SHP77 treated with DMSO at 0.1 percent for 48 hours (cell line): ENCODE data around the gene SDF4.
"Not testable (repeated sequence)": the region's sequence is repeated elsewhere in the genome, so short reads cannot be mapped to it uniquely, and the experiment has no call there.

ENCODE experiments used
- DNase-seq: peaks from one replicate; lab custom pipeline; 2025; lab: John Stamatoyannopoulos, UW

The SDF4 gene

DNA sequence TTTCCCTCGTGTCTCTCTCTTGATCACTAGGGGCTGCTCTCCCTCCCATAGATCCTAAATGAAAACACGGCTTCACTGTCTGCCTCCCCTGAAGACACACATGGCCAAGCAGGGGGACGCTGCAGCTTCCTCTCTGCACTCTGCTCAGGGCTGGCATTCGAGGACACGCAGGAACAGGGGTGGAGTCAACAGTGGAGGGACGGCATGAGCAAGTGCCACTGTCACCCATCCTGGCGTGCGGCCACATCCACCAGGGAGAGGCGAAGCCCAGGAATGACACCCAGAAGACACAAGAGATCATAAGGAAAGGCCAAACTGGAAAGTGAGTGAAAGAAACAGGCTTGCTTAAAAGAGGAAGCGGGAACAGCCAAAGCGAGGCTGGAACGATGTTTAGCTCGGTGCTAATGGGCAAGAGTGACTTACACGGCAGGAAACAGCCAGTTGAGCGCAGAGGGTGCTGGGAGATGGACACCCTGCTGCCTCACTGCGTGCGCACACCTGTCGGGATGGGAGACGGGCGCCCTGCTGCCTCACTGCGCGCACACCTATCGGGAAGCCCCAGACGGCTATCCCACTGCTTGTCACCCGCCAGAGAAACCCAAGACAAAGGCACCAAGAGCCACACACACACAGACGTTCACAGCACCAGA lies 28.3 kb upstream of the SDF4 start:
- no peak for DNase-seq

DNA sequence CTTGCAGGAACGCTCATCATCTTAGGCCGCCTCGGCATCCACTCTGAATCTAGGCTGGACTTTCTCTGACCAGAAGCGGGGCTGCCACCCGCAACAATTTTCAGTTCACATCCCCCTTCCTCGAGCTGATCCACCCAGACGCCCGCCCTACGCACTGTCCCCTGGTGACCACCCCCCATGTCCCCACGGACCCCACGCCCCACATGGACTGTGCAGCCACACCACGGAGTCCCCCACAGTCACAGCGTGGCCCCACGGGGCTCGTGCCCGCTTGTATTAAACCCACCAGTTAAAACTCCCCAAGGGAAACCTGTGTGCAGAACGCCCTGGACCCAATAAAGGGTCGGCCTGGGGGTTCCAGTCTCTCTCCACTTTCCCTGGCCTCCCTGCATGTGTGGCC lies 27.7 kb upstream of the SDF4 start:
- DNase-seq, result no peak

DNA sequence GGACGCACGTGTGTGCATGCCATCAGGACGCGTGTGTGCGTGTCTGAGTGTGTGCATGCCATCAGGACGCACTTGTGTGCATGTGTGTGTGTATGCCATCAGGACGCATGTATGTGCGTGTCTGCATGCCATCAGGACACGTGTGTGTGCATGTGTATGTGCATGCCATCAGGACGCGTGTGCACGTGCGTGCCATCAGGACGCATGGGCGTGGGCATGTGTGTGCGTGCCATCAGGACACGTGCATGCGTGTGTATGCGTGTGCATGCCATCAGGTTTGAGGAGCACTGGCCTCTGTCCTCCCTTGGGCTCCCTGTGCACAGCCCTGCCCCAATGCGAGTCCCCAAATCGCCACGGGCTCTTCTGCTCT lies 27.3 kb upstream of the SDF4 start:
- DNase-seq, result no peak

DNA sequence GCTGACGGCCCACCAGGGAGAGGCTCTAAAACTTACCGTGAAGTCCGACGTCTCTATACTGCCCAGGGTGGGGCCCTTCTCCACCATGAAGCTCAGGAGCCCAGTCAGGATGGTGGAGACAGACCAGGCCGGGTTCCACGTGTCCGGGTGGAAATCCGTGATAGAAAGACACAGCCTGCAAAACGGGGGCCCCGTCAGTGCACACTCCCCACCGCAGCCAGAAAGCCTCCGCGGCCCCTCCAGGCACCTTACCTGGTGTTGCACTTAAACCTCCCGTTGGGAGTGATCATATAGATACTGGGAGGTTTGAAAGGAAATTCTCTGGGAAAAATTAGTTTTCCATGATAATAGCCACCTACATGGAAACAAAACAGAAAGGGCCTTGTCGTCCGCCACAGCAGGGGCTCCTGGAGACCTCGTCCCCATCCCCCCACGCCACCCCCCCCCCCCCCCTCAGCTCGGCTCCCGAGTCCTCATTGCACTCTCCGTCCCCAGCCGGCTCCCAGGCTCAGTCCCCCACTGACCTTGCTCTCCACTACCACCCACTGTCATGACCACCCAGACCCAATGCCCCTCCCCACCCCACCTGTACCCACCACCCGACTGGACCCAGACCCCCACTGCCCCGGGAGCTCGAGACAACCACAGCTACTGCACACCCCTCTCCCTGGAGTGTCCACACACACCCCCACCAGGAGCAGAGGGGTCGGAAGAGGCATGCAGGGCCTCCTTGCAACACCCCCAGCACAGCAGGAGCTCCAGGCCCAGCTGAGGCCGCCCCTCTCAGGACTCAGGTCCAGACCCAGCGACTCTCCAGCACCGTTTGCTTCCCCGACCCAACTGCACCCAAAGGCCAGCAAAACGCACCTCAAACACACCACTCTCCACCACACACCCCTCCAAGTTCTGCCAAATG lies 25.4 kb upstream of the SDF4 start:
- no peak for DNase-seq

DNA sequence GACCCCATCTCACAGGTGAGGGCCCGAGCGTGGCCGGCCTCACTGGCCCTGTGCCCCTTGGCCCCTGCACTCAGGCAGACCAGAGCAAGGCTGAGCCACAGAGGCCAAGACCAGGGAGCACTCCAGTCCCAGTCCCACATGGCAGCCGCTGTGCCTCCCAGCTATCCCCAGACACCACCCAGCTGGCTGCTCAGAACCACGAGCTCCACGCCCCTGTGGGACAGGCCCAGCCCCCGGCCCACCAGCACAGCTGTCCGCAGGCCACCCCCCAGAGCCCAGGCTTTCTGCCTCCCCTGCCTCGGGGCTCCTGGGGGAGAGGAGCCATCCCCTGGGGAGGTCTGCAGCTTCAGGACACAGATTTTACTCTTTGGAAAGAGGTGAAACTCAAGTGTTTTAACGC lies 23.8 kb upstream of the SDF4 start:
- DNase-seq, result no peak

DNA sequence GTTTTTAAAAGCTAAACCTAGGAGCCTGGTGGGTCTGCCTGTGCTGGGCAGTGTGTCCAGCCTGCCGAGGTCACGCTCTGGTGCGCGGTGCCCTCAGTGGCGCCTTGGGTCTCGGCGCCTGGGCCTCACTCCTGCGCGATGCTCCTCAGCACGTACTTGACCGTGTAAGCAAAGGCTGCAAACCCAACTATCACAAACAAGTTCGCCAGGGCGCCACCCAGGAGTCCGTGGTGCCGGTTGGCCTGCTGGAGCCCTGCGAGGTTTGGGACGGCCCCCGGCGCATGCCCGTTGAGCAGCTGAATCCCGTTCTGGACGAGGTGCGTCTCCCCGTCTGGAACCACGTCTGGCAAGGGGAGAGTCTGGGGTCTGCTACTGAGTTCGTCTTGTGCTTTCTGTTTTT lies 23.3 kb upstream of the SDF4 start:
- DNase-seq, result no peak

DNA sequence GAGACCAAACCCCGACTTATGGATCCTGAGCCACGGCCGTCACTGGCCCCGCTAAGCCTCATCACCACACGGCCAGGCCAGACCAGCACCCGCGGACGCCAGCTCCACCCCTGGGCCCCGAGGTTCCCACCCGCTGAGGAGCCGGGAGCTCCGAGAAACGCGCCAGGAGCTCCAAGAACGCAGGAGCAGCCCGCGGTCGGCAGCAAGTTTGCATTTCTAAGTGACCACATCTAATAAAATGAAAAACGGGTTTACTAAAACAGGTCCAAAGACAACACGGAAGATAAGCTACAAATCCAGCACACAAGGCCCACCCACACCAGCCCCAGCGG lies 22.8 kb upstream of the SDF4 start:
- DNase-seq, result no peak

DNA sequence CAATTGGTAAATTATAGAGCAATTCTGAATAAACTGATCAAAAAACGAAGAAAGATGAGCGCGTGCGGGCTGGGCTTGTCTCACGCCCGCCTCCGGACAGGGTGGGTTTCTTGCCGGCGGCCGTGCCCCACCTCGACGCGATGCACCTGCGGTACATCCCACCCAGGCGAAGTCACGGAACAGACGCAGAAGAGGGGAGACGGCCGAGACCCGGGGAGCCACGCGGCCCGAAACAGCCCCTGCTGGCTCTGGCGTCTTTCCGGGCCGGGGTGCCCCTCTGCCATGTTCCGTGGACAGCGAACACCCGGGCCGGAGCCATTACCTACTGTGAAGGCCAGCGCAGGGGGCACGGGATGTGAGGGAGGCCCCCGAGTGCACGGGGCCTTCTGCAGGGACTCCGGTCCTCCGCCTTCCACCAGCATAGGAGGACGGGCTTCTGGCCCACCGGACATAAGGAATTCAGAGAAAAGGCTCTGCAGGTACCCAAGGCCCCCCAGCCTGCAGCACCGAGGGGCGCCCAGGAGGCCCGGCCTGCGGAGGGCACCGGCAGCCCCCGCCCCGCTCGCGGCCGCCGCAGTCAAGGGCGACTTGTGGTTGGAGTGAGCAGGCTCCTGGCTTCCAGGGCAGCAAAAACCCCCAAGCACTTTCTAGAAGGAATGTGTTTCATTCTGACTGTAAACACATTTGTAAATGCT lies 22.3 kb upstream of the SDF4 start:
- no peak for DNase-seq

DNA sequence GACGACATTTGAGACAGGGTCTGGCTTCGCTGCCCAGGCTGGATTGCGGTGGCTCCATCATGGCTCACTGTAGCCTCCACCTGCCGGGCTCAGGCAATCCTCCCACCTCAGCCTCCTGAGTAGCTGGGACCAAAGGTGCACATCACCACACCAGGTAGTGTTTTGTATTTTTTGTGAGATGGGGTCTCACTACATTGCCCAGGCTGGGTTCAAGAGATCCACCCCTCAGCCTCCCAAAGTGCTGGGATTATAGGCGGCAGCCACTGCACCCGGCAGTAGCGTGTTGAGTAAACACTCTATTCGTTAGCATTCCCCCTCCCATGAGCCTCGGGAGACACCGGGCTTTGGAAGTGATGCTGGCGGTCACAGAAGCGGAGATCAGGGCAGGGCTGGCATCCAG lies 21.5 kb upstream of the SDF4 start:
- DNase-seq, result no peak

DNA sequence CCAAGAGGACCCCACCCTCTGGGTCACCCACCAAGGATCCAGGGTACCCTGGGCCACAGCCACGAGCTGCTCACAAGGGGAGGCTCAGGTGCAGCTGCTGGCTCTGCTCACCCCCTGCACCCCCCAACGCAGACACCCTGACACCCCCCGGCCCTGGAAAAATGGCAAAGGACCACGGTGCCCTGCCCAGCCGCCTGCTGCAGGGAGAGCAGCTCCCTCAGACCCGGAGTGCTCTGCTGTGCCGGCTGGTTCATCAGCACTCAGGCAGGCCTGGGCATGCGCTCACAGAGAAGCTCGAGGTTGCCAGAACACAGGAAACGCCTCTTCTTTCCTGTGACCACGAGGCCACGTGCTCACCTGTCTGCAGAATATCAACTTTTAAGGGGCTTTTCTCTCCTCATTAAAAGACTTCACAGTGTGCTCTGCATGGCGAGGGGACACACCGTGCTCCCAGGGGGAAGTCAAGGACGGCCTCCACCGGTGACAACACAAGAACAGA lies 19.0 kb upstream of the SDF4 start:
- DNase-seq, result no peak

DNA sequence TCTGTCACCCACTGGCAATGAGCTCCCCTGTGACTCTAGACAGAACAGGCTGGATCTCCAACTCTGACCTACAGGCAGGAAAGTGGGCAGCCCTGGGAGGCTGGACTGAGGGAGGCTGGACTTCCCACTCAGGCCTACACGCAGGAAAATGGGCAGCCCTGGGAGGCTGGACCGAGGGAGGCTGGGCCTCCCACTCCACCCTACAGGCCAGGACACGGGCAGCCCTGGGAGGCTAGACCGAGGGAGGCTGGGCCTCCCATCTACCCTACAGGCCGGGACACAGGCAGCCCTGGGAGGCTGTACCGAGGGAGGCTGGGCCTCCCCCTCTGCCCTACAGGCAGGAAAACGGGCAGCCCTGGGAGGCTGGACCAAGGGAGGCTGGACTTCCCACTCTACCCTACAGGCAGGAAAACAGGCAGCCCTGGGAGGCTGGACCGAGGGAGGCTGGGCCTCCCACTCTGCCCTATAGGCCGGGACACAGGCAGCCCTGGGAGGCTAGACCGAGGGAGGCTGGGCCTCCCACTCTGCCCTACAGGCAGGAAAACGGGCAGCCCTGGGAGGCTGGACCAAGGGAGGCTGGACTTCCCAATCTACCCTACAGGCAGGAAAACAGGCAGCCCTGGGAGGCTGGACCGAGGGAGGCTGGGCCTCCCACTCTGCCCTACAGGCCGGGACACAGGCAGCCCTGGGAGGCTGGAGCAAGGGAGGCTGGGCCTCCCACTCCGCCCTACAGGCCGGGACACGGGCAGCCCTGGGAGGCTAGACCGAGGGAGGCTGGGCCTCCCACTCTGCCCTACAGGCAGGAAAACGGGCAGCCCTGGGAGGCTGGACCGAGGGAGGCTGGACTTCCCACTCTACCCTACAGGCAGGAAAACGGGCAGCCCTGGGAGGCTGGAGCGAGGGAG lies 16.5 kb upstream of the SDF4 start:
- DNase-seq, result not testable (repeated sequence)

DNA sequence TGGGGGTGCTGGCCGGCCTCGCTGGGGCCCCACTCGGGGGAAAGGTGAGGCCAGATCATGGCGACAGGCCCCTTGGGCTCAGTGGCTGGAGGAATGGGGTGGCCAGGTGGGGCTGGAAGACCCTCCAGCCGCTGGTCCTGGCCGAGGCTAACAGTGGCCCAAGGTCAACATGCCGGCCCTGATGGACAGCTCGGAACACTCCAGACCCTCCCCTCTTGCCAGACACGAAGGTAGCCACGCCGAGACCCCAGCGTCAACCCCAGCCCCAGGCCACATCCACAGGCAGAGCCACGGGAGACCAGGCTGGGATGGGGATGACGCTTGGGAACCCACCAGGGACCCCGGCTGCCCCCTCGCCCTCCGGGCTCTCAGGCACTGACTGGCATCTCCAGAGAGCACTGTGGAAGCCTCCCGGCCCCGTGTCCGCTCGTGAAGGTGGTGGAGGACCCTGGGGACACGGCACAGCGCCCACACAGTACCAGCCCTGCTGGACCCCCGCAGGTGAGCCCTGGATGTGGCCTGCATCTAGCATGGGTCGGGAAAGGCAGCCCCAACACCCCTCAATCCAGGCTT lies 15.6 kb upstream of the SDF4 start:
- DNase-seq, result no peak

DNA sequence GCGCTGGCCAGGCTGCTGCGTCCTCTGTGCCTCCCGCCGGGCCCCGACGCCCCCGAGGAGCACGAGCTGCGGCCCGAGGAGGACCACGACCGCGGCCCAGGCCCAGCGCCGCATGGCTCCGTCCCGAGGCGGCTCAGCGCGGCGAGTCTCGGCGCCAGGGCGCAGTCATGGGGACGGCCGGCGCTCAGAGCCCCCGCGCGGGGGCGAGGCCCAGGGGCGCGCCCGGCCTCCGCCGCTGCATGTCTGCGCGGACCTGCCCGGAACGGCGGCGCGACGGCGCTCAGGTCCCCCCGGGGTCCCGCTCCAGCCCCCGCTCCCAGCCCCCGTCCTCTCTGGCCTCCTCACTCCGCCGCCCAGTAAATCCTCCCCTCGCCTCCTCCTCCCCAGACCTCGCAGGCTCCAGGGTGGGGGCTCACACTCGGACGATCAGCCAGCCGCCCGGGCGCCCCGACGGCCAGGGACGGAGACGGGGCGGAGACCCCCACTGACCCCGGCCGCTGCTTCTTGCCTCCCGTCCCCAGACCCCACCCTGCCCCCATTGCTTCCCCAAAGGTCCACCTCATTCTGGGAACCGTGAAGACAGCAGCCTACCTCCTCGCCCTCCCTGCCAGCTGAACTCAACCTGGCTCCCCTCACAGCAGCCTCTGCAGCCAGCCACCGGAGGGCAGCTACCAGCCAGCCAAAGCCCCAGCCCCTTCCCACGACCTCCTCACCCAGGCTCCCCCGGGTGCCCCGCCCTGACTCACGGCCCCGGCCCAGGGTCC lies 15.0 kb upstream of the SDF4 start, which contains the start of gene C1QTNF12:
TSS of gene C1QTNF12 (minus strand) at position 146 of the 764 bp plus-strand sequence. CDS start at position 114, 32 bp downstream.
- no peak for DNase-seq

DNA sequence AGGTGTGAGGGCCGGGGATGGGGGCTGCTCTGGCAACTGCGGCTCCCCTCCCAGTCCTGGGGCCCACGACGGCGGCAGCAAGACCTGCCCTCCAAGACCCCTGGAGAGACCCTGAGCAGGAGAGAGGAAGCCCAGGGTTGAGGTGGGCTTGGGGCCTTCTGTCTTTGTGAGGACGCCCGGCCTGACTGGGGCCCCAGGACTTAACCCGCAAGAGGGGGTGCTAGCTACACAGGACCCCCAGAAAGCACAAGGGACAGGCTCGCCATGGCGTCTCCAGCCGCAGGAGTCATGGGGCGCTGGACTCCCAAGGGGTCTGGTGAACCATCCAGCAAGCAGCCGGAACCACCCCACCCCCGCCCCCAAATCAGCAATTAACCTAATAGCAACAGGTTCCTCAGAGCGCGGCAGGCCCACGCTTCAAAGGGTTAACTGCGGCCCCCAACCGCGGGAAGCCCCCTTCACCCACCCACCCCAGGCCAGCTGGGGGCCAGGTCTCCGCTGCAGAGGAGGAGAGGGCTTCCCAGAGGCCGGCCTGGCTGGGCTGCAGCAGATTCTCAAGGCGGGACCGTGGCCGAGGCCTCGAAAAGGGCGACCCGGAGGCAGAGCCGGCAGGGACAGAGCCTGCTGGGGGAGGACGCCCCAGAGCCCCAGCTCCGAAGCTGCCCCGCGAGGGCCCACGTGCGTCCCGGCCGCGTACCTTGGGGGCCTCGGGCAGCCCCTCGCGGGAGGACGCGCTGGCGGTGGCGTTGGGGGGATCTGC lies 14.2 kb upstream of the SDF4 start:
- DNase-seq, result no peak

DNA sequence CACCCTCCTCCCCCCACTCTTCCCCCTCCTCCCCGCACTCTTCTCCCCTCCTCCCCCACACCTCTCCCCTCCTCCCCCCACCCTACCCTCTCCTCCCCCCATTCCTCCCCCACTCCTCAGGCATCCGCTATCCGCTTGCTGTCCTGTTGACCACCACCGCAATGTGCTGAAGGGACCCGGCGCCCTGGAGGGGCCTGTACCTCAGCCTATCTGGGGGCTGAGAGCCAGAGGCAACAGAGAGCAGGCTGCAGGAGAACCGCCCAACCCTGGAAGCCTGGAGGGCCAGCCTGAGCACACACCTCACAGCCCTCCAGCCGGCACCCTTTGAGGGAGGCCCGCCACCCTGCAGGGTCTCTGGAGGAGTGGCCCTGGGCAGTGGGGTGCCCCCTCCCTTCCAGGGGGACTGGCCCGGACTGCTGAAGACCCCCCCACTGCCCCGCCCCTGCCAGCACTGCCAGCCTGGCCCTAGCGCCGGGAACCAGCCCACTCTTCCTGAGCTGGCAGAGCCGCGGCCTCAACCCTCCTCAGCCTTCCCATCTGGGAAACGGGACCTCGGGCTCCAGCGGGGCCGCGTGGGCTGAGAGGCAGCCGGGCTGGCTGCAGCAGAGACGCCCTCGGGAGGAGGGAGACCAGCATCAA lies 13.5 kb upstream of the SDF4 start:
- DNase-seq, result no peak

DNA sequence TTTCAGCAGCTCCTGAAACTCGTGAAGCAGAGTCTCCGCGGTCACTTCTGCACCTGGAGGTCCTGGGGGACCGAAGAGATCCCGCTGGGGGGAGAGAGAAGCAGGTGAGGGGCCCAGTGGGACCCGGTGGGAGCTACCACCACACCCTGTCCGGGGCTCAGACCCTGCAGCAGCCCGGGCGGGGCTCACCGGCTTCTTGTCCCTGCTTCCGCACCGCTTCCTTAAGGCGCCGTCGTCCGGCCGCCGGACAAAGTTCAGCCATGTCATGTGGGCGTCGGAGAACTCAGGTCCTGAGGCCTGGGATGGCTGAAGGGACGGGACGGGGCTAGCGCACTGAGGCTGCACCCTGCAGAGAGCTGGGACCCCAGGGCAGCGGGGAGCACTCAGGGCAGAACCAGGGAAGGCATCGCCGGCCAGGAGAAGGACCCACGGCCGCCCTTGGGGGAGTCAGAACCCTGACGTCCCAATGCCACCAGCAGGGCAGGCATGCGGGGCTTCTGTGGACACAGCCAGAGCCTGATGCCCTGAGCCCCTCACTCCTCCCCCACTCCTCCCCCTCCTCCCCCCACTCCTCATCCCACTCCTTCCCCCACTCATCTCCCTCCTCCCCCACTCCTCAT lies 12.5 kb upstream of the SDF4 start:
- DNase-seq, result no peak

DNA sequence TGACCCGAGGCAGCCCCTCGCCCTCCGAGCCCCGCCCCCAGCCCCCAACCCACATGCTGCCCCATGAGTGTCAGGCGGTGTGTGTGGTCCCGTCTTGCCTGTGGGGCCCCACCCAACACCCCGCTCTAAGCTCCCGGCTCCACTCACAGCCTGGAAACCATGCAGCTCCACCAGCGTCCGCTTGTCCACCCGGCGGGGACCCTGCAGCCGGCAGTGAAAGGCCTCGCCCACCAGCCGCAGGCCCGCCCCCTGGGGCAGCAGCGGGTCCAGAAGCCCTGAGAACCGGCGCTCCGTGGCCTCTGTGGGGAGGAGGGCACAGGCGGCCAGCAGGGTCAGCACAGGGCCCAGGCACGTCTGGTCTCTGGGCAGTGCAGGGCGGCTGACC lies 12.0 kb upstream of the SDF4 start:
- no peak for DNase-seq

DNA sequence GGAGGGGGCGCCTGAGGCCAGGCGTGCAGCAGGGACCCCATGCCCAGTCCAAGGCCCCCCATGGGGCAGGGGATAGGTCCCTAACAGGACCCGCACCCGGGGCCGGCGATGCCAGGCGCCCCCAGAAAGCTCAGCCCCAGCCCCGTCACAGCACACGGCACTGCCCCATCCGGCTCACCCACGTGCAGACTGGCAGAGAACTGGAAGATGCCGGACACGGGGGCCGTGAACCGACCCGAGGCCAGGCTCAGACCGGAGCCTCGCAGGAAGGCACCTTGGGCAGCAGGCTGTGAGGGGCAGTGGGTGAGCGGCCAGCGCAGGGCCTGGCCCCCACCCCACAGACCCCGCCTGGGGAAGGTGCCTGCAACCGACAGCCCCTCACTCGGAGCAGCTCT lies 11.5 kb upstream of the SDF4 start:
- DNase-seq, result no peak
